ENCODE results near the gene PARD3.

Gene PARD3

GRCh38 chr10:34260904-34261303, 554.2 kb downstream of the PARD3 start:
- DNase-seq (ENCODE audit: low read depth, low spot score): no peak
- TF ChIP-seq, protein P1, sequence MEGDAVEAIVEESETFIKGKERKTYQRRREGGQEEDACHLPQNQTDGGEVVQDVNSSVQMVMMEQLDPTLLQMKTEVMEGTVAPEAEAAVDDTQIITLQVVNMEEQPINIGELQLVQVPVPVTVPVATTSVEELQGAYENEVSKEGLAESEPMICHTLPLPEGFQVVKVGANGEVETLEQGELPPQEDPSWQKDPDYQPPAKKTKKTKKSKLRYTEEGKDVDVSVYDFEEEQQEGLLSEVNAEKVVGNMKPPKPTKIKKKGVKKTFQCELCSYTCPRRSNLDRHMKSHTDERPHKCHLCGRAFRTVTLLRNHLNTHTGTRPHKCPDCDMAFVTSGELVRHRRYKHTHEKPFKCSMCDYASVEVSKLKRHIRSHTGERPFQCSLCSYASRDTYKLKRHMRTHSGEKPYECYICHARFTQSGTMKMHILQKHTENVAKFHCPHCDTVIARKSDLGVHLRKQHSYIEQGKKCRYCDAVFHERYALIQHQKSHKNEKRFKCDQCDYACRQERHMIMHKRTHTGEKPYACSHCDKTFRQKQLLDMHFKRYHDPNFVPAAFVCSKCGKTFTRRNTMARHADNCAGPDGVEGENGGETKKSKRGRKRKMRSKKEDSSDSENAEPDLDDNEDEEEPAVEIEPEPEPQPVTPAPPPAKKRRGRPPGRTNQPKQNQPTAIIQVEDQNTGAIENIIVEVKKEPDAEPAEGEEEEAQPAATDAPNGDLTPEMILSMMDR (IDR thresholded peaks at IDR 0.05; ENCODE audit: low read depth, low read length): no peak
- H3K4me3 ChIP-seq (ENCODE audit: low read depth, low read length): no peak overlapping the region
- in situ Hi-C loops (cut with HindIII; ENCODE audit: low sequenced_read_pairs): no loop called here

- in situ Hi-C loops (cut with HindIII; ENCODE audit: low sequenced_read_pairs): no loop called here
- DNase-seq (ENCODE audit: low read depth, low spot score): no peak
- no peak overlapping the region for H3K4me3 ChIP-seq (ENCODE audit: low read depth, low read length)
- TF ChIP-seq, protein P1 (IDR thresholded peaks at IDR 0.05; ENCODE audit: low read depth, low read length): no peak
Observed at GRCh38 chr10:34256216-34256615, 558.9 kb downstream of the PARD3 start.

DNA sequence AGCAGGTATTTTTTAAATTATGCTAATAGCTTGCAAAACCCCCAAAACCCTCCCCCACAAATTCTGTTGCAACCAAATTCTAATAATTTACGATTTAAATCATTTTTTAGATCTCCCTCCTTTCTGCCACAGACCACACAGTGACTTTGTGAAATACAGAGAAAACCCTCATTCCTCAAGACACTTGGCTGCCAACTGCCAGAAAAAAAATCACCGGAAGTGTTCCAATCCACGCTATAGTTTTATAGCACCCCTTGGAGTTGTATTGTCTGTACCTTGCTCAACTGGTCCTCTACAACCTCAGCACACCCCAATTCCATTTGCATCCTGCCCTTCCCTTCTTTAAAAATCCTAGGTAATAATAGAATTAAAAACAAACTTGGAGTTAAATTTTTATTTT, 560.1 kb downstream of the PARD3 start:
- TF ChIP-seq, protein P1 (IDR thresholded peaks at IDR 0.05; ENCODE audit: low read depth, low read length): no peak
- DNase-seq (ENCODE audit: low read depth, low spot score): no peak
- H3K4me3 ChIP-seq (ENCODE audit: low read depth, low read length): no peak overlapping the region
- in situ Hi-C loops (cut with HindIII; ENCODE audit: low sequenced_read_pairs): no loop called here

DNA sequence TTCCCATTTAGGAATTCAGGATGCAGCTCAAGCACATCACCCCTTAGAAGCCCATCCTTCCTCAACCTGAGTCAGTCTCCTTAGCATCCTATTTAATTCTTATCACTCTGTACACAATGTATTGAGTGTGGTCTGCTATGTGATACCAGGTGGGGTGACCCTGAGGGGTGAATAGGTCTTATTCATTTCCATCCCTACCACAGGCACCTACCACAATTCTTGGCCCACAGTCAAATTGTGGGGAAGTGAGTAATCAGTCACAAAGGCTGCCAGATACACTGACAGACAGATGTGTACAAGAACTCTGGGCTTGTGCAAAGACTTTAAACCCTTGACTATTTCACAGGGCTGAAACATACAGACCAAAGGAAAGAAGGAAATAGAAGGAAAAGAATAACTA, 560.5 kb downstream of the PARD3 start:
- DNase-seq (ENCODE audit: low read depth, low spot score): peak; percentile 58
- in situ Hi-C loops (cut with HindIII; ENCODE audit: low sequenced_read_pairs): no loop called here

DNA sequence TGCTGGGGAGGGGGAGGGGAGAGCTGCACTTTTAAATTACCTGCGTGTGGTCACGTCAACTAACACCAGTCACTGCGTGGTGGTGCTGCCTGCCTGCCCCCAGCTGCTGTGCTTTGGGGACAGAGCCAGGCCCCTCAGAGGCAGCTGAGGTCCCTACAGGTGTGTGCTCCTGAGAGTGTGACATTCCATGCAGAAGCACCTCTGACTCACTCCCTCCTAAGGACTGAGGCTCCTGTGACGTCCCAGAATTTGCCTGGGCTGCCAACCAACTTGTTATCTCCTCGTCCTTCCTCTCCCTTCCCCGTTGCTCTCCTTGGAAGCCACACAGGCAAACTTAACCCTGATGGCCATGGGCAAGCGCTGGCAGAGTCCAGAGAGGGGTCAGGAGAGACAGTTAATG, 563.0 kb downstream of the PARD3 start:
- DNase-seq (ENCODE audit: low read depth, low spot score): no peak
- TF ChIP-seq, protein P1 (IDR thresholded peaks at IDR 0.05; ENCODE audit: low read depth, low read length): no peak
- in situ Hi-C loops (cut with HindIII; ENCODE audit: low sequenced_read_pairs): no loop called here
- no peak overlapping the region for H3K4me3 ChIP-seq (ENCODE audit: low read depth, low read length)

More for the DNA sequence above, 560.5 kb downstream of the PARD3 start:
- TF ChIP-seq, protein P1 (IDR thresholded peaks at IDR 0.05; ENCODE audit: low read depth, low read length): no peak
- no peak overlapping the region for H3K4me3 ChIP-seq (ENCODE audit: low read depth, low read length)

DNA sequence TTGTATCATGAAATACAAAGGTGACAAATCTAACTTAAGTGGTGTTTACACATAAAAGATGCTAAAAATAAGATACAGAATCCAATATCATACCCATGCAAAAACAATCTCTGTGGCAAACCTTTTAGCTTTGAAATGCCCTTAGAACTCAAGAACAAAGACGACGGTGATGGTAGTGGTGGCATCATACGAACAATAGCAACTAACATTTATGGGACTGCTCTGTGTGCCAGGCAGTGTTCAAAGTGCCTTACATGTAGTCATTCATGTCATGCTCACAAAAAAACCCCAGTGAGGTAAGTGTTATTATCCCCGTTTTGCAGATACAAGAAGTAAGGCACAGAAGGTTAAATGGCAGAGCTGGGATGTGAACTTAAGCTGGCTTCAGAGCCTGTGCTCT, 563.9 kb downstream of the PARD3 start:
- in situ Hi-C loops (cut with HindIII; ENCODE audit: low sequenced_read_pairs): no loop called here
- TF ChIP-seq, protein P1 (IDR thresholded peaks at IDR 0.05; ENCODE audit: low read depth, low read length): no peak
- no peak overlapping the region for H3K4me3 ChIP-seq (ENCODE audit: low read depth, low read length)
- DNase-seq (ENCODE audit: low read depth, low spot score): no peak

- no peak for DNase-seq (ENCODE audit: low read depth, low spot score)
- in situ Hi-C loops (cut with HindIII; ENCODE audit: low sequenced_read_pairs): no loop called here
- TF ChIP-seq, protein P1 (IDR thresholded peaks at IDR 0.05; ENCODE audit: low read depth, low read length): no peak
- no peak overlapping the region for H3K4me3 ChIP-seq (ENCODE audit: low read depth, low read length)
Observed at GRCh38 chr10:34250722-34251121, 564.4 kb downstream of the PARD3 start.
